Activated T-helper 1 cell treated with Interleukin-2 at 50 U/mL for 16 hours (primary cell): ENCODE data around the gene TNFAIP2.

Source experiments
- DNase-seq: peaks from one replicate; pipeline ENCODE4 v3.0.0-alpha.2; 2020; ENCODE audit warnings: low read depth

The TNFAIP2 gene

GRCh38 chr14:103121846-103122584 lies 1.2 kb upstream of the TNFAIP2 start:
- DNase-seq = no peak

GRCh38 chr14:103122585-103122946 lies 695 bp upstream of the TNFAIP2 start:
- no peak for DNase-seq

- no peak for DNase-seq
Observed at GRCh38 chr14:103123634-103124500, 606 bp downstream of the TNFAIP2 start.

GRCh38 chr14:103124501-103125001 lies 1.3 kb downstream of the TNFAIP2 start:
- DNase-seq = no peak

GRCh38 chr14:103125098-103126070 lies 2.1 kb downstream of the TNFAIP2 start:
- DNase-seq = no peak

GRCh38 chr14:103126088-103126872 lies 3.0 kb downstream of the TNFAIP2 start:
- DNase-seq = no peak

- DNase-seq = no peak
Observed at GRCh38 chr14:103126873-103127304, 3.6 kb downstream of the TNFAIP2 start.

GRCh38 chr14:103127356-103127755 lies 4.1 kb downstream of the TNFAIP2 start:
- no peak for DNase-seq

- DNase-seq = no peak
Observed at GRCh38 chr14:103127861-103128598, 4.8 kb downstream of the TNFAIP2 start.

- no peak for DNase-seq
Observed at GRCh38 chr14:103128631-103129300, 5.5 kb downstream of the TNFAIP2 start.

GRCh38 chr14:103129301-103130016 lies 6.2 kb downstream of the TNFAIP2 start:
- DNase-seq = no peak

GRCh38 chr14:103130017-103130764 lies 6.9 kb downstream of the TNFAIP2 start:
- no peak for DNase-seq

- DNase-seq = no peak
Observed at GRCh38 chr14:103130965-103131364, 7.7 kb downstream of the TNFAIP2 start.

- DNase-seq = no peak
Observed at GRCh38 chr14:103131580-103131979, 8.3 kb downstream of the TNFAIP2 start.

- DNase-seq = no peak
Observed at GRCh38 chr14:103132381-103133209, 9.3 kb downstream of the TNFAIP2 start.

- no peak for DNase-seq
Observed at GRCh38 chr14:103133210-103134140, 10.2 kb downstream of the TNFAIP2 start.
